WI38 (cell line): ENCODE measurements around the gene ARHGAP21.
"Not testable (repeated sequence)": the region's sequence is repeated elsewhere in the genome, so short reads cannot be mapped to it uniquely, and the experiment has no call there.

Experiments
- H3K4me3 ChIP-seq: 2 replicates; pipeline ENCODE4 v1.5.1; 2011; ENCODE audit warnings: low read depth, mild to moderate bottlenecking, control low read depth, low read length
- CTCF ChIP-seq: IDR thresholded peaks from 2 replicates; pipeline ENCODE4 v1.5.1; 2012; ENCODE audit warnings: low read depth, mild to moderate bottlenecking, control low read depth, low read length

ARHGAP21 gene

GRCh38 chr10:24623383-24623782 is 100.3 kb downstream of the ARHGAP21 start:
- no peak overlapping the region for H3K4me3 ChIP-seq
- no peak for TF ChIP-seq CTCF

DNA sequence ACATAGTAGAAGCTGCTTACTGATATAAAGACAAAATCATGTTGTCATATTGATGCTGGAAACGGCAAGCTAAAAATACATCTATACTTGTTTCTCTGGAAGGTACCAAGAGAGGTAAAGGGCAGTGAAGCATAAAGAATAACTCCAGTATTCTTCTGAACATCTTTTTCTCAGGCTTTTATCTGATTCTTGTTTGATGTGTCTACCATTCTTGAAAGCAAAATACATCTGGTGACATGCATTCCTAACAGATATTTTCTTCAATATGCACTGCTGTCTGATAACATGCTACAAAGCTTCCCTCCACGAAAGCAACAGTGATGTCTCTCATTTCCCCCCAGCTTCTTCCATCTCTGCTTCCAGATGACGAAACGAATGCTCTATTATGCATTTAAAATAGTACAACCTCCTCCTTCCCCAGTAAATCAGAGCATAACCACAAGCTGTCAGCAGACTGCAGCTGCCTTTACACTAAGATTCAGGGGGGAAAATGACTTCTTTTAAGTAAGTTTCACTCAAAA is 100.8 kb downstream of the ARHGAP21 start:
- no peak for TF ChIP-seq CTCF
- H3K4me3 ChIP-seq: no peak overlapping the region

- not testable (repeated sequence) for H3K4me3 ChIP-seq
Measured at GRCh38 chr10:24621035-24621795, 102.5 kb downstream of the ARHGAP21 start.

DNA sequence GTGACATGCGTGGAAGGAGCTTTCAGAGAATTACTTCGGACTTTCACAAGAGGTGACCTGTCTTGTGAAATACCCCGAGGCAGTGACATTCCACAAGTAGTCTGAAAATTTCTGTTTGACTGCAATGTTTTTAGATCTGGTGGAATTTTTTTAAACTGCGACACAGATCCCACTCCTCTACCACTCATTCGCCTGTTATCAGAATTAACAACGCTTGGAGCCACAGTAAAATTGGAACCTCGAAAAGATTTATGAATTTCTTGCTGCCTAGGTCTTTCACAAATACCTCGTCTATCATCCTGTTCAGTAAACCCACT is 103.7 kb downstream of the ARHGAP21 start:
- not testable (repeated sequence) for H3K4me3 ChIP-seq

DNA sequence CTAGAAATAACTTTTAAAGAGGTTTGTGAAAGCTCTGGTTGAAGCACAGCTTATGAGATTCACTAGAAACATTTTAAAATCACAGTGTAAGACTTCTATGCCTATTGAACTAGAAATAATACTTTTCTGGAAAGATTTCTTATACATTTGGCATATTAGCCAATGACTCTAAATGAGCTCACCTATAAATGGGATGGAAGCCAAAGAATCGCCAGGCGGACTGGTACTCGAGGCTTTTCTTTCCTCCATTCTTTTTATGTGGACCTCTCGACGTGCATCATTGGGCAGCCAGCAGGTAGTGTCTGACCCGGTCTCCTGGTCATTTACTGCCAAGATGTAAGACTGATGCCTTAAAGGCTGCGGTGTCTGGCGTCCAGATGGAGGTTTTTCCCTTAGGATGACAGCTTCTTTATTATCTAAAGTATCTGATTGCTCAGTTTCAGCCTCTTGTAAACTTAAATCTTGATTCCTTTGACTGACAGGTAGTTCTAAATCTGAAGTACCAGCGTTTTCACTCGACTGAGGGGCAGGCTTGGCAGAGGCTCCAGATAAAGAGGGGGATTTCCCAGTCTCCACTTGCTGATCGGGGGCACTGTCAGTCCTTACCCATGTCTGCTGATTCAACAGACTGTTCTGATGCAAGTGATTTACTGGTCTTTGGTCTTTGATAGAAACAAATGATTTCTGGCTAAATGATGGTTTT is 104.2 kb downstream of the ARHGAP21 start:
- not testable (repeated sequence) for H3K4me3 ChIP-seq

GRCh38 chr10:24618401-24618800 is 105.3 kb downstream of the ARHGAP21 start:
- H3K4me3 ChIP-seq: no peak overlapping the region
- TF ChIP-seq CTCF: no peak

DNA sequence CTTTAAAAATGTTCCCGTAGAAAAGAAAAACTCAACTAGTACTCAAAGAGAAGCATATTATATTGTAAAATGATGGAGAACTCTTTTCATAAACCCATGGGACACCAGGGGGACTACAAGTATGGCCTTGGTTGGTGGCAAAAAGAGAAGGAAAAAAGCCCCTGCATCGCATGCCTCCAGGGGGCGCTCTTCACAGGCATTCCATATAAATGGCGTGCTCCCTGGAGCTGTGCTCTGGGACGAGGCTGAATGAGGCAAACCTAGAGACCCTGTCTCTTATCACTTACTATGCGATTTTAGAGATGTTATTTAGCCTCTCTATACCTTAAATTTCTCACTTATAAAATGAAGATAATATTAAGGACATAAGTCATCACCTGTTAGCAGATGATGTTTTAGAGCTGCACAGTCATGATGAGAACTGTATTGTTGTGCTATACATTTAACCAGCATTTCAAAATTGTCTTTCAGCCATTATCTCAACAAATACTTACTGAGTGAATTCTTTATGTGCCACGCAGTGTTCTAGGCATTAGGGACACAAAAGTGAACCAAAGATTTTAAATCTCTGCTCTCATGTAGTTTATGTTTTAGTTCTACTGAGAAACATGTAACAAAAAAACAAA is 105.8 kb downstream of the ARHGAP21 start:
- TF ChIP-seq CTCF: peak; percentile 86
- H3K4me3 ChIP-seq: no peak overlapping the region

- no peak for TF ChIP-seq CTCF
- no peak overlapping the region for H3K4me3 ChIP-seq
Measured at GRCh38 chr10:24616536-24616935, 107.2 kb downstream of the ARHGAP21 start.

GRCh38 chr10:24606021-24606420 is 117.7 kb downstream of the ARHGAP21 start:
- no peak overlapping the region for H3K4me3 ChIP-seq
- no peak for TF ChIP-seq CTCF
